GM10266 (cell line): ENCODE data around the gene KCNN3.

Source experiments
- DNase-seq: peaks from one replicate; pipeline ENCODE4 v3.0.0; 2012; ENCODE audit errors: extremely low spot score
- TF ChIP-seq, protein P1 (sequence below): IDR thresholded peaks from 2 replicates; pipeline ENCODE4 v1.5.1; 2012; ENCODE audit warnings: mild to moderate bottlenecking, low read depth; ENCODE audit not compliant: control insufficient read depth, insufficient read depth; ENCODE audit errors: missing control alignments

Gene KCNN3

DNA sequence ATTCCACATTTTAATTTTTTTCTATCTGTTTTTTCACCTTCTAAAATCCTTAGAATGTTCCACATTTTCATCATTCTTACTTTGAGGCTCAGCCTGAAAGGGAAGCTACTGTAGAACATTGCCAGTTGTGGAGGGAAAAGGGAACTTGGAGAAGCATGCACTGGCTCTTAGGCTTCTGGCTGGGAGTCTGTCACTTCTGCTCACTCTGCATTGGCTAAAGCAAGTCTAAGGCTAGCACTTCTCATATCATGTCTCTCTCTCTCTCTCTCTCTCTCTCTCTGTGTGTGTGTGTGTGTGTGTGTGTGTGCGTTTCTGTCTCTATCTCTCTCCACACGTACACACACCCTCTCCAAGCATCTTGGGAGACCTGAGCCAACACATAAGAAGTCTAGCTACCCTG lies 212.5 kb downstream of the KCNN3 start:
- TF ChIP-seq, protein P1, sequence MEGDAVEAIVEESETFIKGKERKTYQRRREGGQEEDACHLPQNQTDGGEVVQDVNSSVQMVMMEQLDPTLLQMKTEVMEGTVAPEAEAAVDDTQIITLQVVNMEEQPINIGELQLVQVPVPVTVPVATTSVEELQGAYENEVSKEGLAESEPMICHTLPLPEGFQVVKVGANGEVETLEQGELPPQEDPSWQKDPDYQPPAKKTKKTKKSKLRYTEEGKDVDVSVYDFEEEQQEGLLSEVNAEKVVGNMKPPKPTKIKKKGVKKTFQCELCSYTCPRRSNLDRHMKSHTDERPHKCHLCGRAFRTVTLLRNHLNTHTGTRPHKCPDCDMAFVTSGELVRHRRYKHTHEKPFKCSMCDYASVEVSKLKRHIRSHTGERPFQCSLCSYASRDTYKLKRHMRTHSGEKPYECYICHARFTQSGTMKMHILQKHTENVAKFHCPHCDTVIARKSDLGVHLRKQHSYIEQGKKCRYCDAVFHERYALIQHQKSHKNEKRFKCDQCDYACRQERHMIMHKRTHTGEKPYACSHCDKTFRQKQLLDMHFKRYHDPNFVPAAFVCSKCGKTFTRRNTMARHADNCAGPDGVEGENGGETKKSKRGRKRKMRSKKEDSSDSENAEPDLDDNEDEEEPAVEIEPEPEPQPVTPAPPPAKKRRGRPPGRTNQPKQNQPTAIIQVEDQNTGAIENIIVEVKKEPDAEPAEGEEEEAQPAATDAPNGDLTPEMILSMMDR, result no peak
- no peak for DNase-seq

DNA sequence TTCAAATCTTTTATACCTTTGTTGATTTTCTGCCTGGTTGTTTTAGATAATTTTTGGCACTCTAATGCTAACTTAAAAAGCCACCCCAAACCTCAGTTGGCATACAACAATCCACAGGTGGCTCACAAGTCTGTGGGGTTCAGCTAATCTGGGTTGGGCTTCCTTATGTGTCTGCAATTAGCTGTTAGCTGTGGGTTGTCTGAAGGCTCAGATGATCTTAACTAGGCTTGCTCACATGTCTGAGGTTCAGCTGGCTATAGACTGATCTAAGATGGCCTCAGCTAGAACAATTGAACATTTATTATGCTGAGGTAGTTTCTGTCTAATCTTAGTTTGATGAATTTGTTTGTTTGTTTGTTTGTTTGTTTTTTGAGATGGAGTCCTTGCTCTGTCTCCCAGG lies 217.2 kb downstream of the KCNN3 start:
- TF ChIP-seq, protein P1, result no peak
- DNase-seq, result no peak
